ENCODE measurements around the gene WBP2. TPM values are rescaled to one million over a fixed set of nuclear protein-coding genes. Genes with fewer than 3 reads are reported as not detected.

WBP2 gene
- total and polyA plus RNA-seq, 9 of the 15 experiments (the other 6 are each of a cell fraction or from before 2014, with no cell fraction given): 2.2 to 74.3 (median 20.0) TPM

DNA sequence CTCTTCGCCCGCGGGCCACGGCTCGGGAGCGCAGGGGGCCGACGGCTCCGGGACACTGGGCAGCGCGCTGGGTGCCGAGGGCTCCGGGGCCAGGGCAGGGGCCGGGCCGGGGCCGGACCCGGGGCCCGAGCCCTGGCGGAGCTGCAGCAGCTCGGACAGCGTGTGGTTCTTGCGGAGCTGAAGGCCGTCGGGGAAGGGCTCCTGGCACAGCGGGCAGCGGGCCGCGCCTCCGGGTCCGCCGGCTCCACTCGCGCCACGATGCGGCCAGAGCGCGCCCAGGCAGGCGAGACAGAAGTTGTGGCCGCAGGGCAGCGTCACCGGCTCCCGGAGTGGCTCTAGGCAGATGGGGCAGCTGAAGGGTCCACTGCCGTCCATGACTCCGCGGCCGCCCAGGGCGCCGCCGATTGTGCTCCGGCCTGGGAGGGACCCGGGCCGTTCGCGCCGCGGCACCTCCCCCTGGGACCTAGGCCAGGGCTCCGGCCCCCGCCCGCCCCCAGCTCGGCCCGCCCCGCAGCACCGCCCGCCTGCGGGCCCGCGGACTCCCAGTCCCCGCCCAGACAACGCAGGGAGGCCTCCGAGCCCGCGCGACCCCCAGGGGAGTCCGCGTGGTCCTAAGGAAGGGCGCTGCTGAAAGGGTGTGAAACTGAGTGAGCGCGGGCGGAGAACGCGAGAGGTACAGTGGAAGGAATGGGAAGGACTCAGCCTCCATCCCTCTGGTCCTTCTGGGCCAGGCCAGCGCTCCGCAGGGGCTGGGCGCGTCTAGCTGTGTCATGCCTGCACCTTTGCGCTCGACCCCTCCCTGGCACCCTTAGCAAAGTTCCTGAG, 23.3 kb upstream of the WBP2 start, which contains the start of gene TRIM47 (continued):
- TF ChIP-seq POLR2G (IDR thresholded peaks at IDR 0.05; ENCODE audit: low read depth, low read length) (peak; percentile 76), CHD1 (IDR thresholded peaks at IDR 0.05; ENCODE audit: low read length) (no peak), FUS (optimal IDR thresholded peaks at IDR 0.05; ENCODE audit: low read depth, low read length) (no peak), HMGN3 (IDR thresholded peaks at IDR 0.05; ENCODE audit: borderline replicate concordance, extremely low read depth, insufficient read length, low read depth, low read length) (peak; percentile 19), TSC22D4 (tag; IDR thresholded peaks at IDR 0.05) (no peak), PML (IDR thresholded peaks at IDR 0.05; ENCODE audit: low read length) (no peak), STAT5A (IDR thresholded peaks at IDR 0.05; ENCODE audit: borderline replicate concordance, low read length) (no peak), FOXA1 (IDR thresholded peaks at IDR 0.05; ENCODE audit: borderline replicate concordance) (no peak), SAP30 (IDR thresholded peaks at IDR 0.05; ENCODE audit: borderline replicate concordance, insufficient read depth, low read depth, low read length, poor library complexity, severe bottlenecking) (no peak), KLF10 (CRISPR knock-in tag; IDR thresholded peaks at IDR 0.05) (no peak), PYGO2 (tag; IDR thresholded peaks at IDR 0.05) (no peak), KDM1A (IDR thresholded peaks at IDR 0.05) (no peak), NFXL1 (CRISPR knock-in tag; IDR thresholded peaks at IDR 0.05) (no peak), ZNF316 (IDR thresholded peaks at IDR 0.05) (peak; percentile 59; the same call in 1 of the 2 replicates), PCBP2 (IDR thresholded peaks at IDR 0.05; ENCODE audit: low read depth, low read length, poor library complexity, severe bottlenecking) (no peak), RBFOX2 (IDR thresholded peaks at IDR 0.05; ENCODE audit: low read depth, low read length) (peak; percentile 66; the same call in 1 of the 2 replicates)
- TF ChIP-seq, protein P1, sequence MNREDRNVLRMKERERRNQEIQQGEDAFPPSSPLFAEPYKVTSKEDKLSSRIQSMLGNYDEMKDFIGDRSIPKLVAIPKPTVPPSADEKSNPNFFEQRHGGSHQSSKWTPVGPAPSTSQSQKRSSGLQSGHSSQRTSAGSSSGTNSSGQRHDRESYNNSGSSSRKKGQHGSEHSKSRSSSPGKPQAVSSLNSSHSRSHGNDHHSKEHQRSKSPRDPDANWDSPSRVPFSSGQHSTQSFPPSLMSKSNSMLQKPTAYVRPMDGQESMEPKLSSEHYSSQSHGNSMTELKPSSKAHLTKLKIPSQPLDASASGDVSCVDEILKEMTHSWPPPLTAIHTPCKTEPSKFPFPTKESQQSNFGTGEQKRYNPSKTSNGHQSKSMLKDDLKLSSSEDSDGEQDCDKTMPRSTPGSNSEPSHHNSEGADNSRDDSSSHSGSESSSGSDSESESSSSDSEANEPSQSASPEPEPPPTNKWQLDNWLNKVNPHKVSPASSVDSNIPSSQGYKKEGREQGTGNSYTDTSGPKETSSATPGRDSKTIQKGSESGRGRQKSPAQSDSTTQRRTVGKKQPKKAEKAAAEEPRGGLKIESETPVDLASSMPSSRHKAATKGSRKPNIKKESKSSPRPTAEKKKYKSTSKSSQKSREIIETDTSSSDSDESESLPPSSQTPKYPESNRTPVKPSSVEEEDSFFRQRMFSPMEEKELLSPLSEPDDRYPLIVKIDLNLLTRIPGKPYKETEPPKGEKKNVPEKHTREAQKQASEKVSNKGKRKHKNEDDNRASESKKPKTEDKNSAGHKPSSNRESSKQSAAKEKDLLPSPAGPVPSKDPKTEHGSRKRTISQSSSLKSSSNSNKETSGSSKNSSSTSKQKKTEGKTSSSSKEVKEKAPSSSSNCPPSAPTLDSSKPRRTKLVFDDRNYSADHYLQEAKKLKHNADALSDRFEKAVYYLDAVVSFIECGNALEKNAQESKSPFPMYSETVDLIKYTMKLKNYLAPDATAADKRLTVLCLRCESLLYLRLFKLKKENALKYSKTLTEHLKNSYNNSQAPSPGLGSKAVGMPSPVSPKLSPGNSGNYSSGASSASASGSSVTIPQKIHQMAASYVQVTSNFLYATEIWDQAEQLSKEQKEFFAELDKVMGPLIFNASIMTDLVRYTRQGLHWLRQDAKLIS (CRISPR knock-in tag; IDR thresholded peaks at IDR 0.05): no peak
- TF ChIP-seq, protein P2, sequence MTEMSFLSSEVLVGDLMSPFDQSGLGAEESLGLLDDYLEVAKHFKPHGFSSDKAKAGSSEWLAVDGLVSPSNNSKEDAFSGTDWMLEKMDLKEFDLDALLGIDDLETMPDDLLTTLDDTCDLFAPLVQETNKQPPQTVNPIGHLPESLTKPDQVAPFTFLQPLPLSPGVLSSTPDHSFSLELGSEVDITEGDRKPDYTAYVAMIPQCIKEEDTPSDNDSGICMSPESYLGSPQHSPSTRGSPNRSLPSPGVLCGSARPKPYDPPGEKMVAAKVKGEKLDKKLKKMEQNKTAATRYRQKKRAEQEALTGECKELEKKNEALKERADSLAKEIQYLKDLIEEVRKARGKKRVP (CRISPR knock-in tag; IDR thresholded peaks at IDR 0.05): no peak
- TF ChIP-seq, protein P3, sequence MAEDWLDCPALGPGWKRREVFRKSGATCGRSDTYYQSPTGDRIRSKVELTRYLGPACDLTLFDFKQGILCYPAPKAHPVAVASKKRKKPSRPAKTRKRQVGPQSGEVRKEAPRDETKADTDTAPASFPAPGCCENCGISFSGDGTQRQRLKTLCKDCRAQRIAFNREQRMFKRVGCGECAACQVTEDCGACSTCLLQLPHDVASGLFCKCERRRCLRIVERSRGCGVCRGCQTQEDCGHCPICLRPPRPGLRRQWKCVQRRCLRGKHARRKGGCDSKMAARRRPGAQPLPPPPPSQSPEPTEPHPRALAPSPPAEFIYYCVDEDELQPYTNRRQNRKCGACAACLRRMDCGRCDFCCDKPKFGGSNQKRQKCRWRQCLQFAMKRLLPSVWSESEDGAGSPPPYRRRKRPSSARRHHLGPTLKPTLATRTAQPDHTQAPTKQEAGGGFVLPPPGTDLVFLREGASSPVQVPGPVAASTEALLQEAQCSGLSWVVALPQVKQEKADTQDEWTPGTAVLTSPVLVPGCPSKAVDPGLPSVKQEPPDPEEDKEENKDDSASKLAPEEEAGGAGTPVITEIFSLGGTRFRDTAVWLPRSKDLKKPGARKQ (CRISPR knock-in tag; IDR thresholded peaks at IDR 0.05): no peak
- TF ChIP-seq, protein P4, sequence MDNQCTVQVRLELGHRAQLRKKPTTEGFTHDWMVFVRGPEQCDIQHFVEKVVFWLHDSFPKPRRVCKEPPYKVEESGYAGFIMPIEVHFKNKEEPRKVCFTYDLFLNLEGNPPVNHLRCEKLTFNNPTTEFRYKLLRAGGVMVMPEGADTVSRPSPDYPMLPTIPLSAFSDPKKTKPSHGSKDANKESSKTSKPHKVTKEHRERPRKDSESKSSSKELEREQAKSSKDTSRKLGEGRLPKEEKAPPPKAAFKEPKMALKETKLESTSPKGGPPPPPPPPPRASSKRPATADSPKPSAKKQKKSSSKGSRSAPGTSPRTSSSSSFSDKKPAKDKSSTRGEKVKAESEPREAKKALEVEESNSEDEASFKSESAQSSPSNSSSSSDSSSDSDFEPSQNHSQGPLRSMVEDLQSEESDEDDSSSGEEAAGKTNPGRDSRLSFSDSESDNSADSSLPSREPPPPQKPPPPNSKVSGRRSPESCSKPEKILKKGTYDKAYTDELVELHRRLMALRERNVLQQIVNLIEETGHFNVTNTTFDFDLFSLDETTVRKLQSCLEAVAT (IDR thresholded peaks at IDR 0.05): no peak

Data from K562 (cell line).